ENCODE measurements around the gene RIBC2. TPM values are rescaled to one million over a fixed set of nuclear protein-coding genes. Genes with fewer than 3 reads are reported as not detected.
A peak's percentile ranks its signal among the peaks of the same experiment; 100 is the strongest.

Gene RIBC2
- polyA plus RNA-seq, 1 donor (not counting 4 experiments of a cell fraction or from before 2014, with no cell fraction given), result 0.12 TPM

GRCh38 chr22:45407793-45408192 lies 5.7 kb upstream of the RIBC2 start:
- TF ChIP-seq CTCF (optimal IDR thresholded peaks at IDR 0.05 in 1 of 3, IDR thresholded peaks at IDR 0.05 in 1 of 3, conservative IDR thresholded peaks at IDR 0.05 in 1 of 3; ENCODE audit: extremely low read depth in 1 of 3, insufficient read depth in 2 of 3, low read length in 3 of 3) (no peak), EZH2 (IDR thresholded peaks at IDR 0.05; ENCODE audit: low read length) (no peak)
- Histone ChIP-seq H3K9ac (ENCODE audit: control insufficient read depth, extremely low read depth, insufficient read depth, low read length) (no peak overlapping the region), H3K27me3 (ENCODE audit: control insufficient read depth, extremely low read depth, insufficient read depth, low read length) (no peaks in the 10 kb centered on the region), H3K27ac (ENCODE audit: control insufficient read depth, insufficient read depth, low read length) (no peak overlapping the region), H3K4me3 (ENCODE audit: control insufficient read depth in 2 of 3, extremely low read depth in 1 of 3, insufficient read depth in 2 of 3, low read depth in 1 of 3, low read length in 3 of 3) (no peak overlapping the region), H2AFZ (ENCODE audit: control insufficient read depth, low read length) (no peak overlapping the region), H3K4me2 (ENCODE audit: control insufficient read depth, extremely low read depth, insufficient read depth, low read depth, low read length) (no peak overlapping the region), H3K4me1 (ENCODE audit: control insufficient read depth, extremely low read depth, insufficient read depth, low read length) (no peaks in the 10 kb centered on the region), H3K36me3 (ENCODE audit: control insufficient read depth in 2 of 2, extremely low read depth in 1 of 2, insufficient read depth in 2 of 2, low read length in 2 of 2) (no peaks in the 10 kb centered on the region), H3K79me2 (ENCODE audit: control insufficient read depth, insufficient read depth, low read length) (no peaks in the 10 kb centered on the region), H3K9me1 (ENCODE audit: control insufficient read depth, extremely low read depth, insufficient read depth, low read length) (no peaks in the 10 kb centered on the region), H4K20me1 (ENCODE audit: control insufficient read depth, extremely low read depth, insufficient read depth, low read length) (no peaks in the 10 kb centered on the region), H3K9me3 (ENCODE audit: control insufficient read depth, low read depth, low read length) (no peaks in the 10 kb centered on the region)
- dilution Hi-C loops (cut with MboI; ENCODE audit: extremely low pct_ligation_motif_present, low sequenced_read_pairs), result no loop called here
- DNase-seq (ENCODE audit: low read depth, low spot score), result no peak
- FAIRE-seq, result no peak

- H3K27me3 ChIP-seq (ENCODE audit: control insufficient read depth, extremely low read depth, insufficient read depth, low read length), result no peaks in the 10 kb centered on the region
- no peaks in the 10 kb centered on the region for H3K36me3 ChIP-seq (ENCODE audit: control insufficient read depth in 2 of 2, extremely low read depth in 1 of 2, insufficient read depth in 2 of 2, low read length in 2 of 2)
- H3K9ac ChIP-seq (ENCODE audit: control insufficient read depth, extremely low read depth, insufficient read depth, low read length), result no peak overlapping the region
- no peaks in the 10 kb centered on the region for H3K9me1 ChIP-seq (ENCODE audit: control insufficient read depth, extremely low read depth, insufficient read depth, low read length)
- no peak overlapping the region for H3K4me3 ChIP-seq (ENCODE audit: control insufficient read depth in 2 of 3, extremely low read depth in 1 of 3, insufficient read depth in 2 of 3, low read depth in 1 of 3, low read length in 3 of 3)
- no peaks in the 10 kb centered on the region for H3K9me3 ChIP-seq (ENCODE audit: control insufficient read depth, low read depth, low read length)
- peaks cover 9% of the 10 kb centered on the region for H3K4me1 ChIP-seq (ENCODE audit: control insufficient read depth, extremely low read depth, insufficient read depth, low read length)
- FAIRE-seq (no peak), DNase-seq (ENCODE audit: low read depth, low spot score) (no peak)
- no peaks in the 10 kb centered on the region for H3K79me2 ChIP-seq (ENCODE audit: control insufficient read depth, insufficient read depth, low read length)
- peak overlapping the region; percentile 96 for H2AFZ ChIP-seq (ENCODE audit: control insufficient read depth, low read length)
- H4K20me1 ChIP-seq (ENCODE audit: control insufficient read depth, extremely low read depth, insufficient read depth, low read length), result no peaks in the 10 kb centered on the region
- dilution Hi-C loops (cut with MboI; ENCODE audit: extremely low pct_ligation_motif_present, low sequenced_read_pairs), result no loop called here
- TF ChIP-seq CTCF (optimal IDR thresholded peaks at IDR 0.05 in 1 of 3, IDR thresholded peaks at IDR 0.05 in 1 of 3, conservative IDR thresholded peaks at IDR 0.05 in 1 of 3; ENCODE audit: extremely low read depth in 1 of 3, insufficient read depth in 2 of 3, low read length in 3 of 3) (no peak), EZH2 (IDR thresholded peaks at IDR 0.05; ENCODE audit: low read length) (no peak)
- H3K4me2 ChIP-seq (ENCODE audit: control insufficient read depth, extremely low read depth, insufficient read depth, low read depth, low read length), result peak overlapping the region; percentile 91
- H3K27ac ChIP-seq (ENCODE audit: control insufficient read depth, insufficient read depth, low read length), result no peak overlapping the region
Observed at GRCh38 chr22:45413013-45413367, 503 bp upstream of the RIBC2 start.

Data from keratinocyte (primary cell).